ENCODE results near the gene MAGEA8.
"Not testable (repeated sequence)": the region's sequence is repeated elsewhere in the genome, so short reads cannot be mapped to it uniquely, and the experiment has no call there.

MAGEA8 gene

DNA sequence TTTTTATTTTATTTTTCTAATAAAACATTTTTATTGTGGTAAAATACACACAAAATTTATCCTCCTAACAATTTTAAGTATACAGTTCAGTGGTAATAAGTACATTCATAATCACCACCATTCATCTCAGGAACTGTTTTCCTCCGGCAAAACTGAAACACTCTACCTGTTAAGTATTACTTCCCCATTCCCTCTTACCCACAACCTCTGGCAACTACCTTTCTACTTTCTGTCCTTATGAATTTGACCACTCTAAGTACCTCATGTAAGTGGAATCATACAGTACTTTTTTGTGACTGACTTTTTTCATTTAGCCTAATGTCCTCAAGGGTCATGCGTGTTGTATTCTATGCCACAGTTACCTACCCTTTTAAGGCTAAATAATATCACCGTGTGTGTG is 27.3 kb downstream of the MAGEA8 start:
- Histone ChIP-seq H3K36me3 (ENCODE audit: control insufficient read depth in 1 of 2, insufficient read depth in 2 of 2, low read length in 2 of 2) (no peaks in the 10 kb centered on the region), H3K9me3 (ENCODE audit: control insufficient read depth in 1 of 2, low read length in 2 of 2) (no peaks in the 10 kb centered on the region), H3K27ac (ENCODE audit: low read length) (no peak overlapping the region), H3K4me3 (ENCODE audit: low read depth in 1 of 2, low read length in 2 of 2) (no peak overlapping the region), H3K27me3 (ENCODE audit: low read depth, low read length) (no peaks in the 10 kb centered on the region), H3K4me1 (ENCODE audit: control insufficient read depth in 1 of 2, insufficient read depth in 2 of 2, low read length in 2 of 2) (no peaks in the 10 kb centered on the region)

DNA sequence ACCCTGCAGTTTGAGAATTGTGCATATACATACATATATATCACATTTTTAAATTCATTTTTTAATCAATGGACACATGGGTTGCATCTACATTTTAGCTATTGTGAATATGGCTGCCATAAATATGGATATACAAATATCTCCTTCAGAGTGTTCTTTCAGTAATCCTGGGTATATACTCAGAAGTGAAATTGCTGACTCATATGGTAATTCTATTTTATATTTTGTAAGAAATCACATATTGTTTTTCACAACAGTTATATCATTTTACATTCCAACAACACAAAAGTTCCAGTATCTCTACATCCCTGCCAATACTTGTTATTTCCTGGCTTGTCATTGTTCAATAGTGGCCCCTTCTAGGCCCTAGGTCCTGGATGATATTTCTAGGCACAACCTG is 27.7 kb downstream of the MAGEA8 start:
- Histone ChIP-seq H3K36me3 (ENCODE audit: control insufficient read depth in 1 of 2, insufficient read depth in 2 of 2, low read length in 2 of 2) (no peaks in the 10 kb centered on the region), H3K9me3 (ENCODE audit: control insufficient read depth in 1 of 2, low read length in 2 of 2) (no peaks in the 10 kb centered on the region), H3K27me3 (ENCODE audit: low read depth, low read length) (no peaks in the 10 kb centered on the region), H3K4me1 (ENCODE audit: control insufficient read depth in 1 of 2, insufficient read depth in 2 of 2, low read length in 2 of 2) (no peaks in the 10 kb centered on the region), H3K4me3 (ENCODE audit: low read depth in 1 of 2, low read length in 2 of 2) (no peak overlapping the region), H3K27ac (ENCODE audit: low read length) (no peak overlapping the region)

DNA sequence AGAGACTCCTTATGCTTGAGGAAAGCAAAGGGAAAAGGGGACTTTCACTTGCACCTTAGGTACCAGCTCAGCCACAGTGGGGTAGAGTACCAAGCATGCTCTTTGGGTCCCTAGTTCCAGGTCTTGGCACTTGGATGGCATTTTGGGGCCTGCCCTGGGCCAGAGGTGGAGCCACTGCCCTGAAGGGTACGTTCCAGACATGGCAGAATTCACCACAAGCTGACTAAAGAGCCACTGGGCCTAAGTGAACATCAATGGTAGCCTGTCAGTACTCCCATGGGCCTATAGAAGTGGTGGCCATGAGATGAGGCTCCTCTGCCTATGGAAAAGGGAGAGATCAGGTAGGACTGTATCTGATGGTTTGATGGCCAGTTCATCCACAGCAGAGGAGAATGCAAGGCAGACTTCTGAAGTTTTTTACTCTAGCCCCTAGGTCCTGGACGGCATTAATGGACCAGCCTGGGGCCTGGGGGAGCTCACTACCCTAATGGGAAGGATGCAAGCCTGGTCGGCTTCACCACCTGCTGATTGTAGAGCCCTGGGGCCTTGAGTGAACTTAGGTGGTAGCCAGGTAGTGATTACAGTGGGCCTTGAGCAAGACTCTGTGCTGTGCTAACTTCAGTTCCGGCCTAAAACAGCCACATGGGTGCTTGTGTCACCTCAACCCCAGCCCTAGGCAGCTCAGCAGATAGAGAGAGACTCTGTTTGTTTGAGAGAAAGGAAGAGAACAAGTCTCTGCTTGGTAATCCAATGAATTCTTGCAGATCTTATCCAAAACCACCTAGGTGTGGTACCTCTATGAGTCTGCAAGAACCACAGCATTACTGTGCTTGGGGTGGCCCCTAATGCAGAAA is 28.6 kb downstream of the MAGEA8 start:
- H3K36me3 ChIP-seq (ENCODE audit: control insufficient read depth in 1 of 2, insufficient read depth in 2 of 2, low read length in 2 of 2): no peaks in the 10 kb centered on the region
- H3K9me3 ChIP-seq (ENCODE audit: control insufficient read depth in 1 of 2, low read length in 2 of 2): no peaks in the 10 kb centered on the region

DNA sequence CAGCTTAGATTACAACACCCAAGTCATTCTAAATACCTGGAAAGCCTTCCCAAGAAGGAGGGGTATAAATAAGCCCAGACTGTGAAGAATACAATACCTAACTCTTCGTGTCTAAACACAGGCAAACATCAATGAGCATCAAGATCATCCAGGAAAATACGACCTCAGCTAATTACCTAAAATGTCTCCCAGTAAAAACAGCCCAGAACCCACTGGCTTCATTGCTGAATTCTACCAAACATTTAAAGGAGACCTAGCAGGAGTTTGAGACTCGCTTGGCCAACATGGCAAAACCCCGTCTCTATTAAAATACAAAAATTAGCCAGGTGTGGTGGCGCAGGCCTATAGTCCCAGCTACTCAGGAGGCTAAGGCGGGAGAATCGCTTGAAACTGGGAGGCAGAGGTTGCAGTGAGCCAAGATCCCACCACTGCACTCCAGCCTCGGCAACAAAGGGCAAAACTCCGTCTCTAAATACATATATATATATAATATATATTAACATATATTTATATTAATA is 29.3 kb downstream of the MAGEA8 start:
- no peaks in the 10 kb centered on the region for H3K4me1 ChIP-seq (ENCODE audit: control insufficient read depth in 1 of 2, insufficient read depth in 2 of 2, low read length in 2 of 2)
- no peaks in the 10 kb centered on the region for H3K36me3 ChIP-seq (ENCODE audit: control insufficient read depth in 1 of 2, insufficient read depth in 2 of 2, low read length in 2 of 2)
- no peaks in the 10 kb centered on the region for H3K9me3 ChIP-seq (ENCODE audit: control insufficient read depth in 1 of 2, low read length in 2 of 2)

More for the DNA sequence above, 28.6 kb downstream of the MAGEA8 start:
- Histone ChIP-seq H3K4me1 (ENCODE audit: control insufficient read depth in 1 of 2, insufficient read depth in 2 of 2, low read length in 2 of 2) (no peaks in the 10 kb centered on the region), H3K27me3 (ENCODE audit: low read depth, low read length) (no peaks in the 10 kb centered on the region), H3K4me3 (ENCODE audit: low read depth in 1 of 2, low read length in 2 of 2) (no peak overlapping the region), H3K27ac (ENCODE audit: low read length) (no peak overlapping the region)

DNA sequence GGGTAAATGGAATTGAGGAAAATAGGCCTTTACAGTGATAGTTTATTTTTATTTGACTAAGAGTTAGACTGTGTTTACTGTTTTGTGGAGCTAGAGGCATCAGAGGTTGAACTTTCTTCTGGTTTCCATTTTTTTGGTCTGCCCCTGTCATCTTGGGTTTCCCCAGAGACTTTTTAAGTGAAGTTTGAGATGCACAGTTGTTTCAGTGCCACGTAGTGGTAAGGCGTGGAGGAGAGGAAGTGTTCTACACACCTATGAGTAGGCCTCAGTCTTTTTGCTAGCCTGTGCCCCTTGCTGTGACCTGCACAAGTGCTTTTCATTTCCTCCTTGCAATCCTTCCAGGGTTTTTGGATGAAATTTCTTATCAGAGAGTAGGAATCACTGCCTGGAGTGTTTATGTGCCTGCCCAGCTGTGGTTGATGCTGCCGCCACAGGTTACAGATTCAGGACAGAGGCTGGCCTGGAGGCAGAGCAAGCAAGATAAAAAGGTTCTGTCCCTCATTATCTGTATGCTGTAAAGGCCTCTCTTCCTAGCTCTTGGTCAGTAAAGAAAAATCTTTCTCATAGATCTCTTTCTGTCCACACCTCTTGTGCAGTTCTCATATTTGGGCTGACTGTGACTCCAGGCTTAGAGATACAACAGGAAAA is 35.9 kb downstream of the MAGEA8 start:
- no peaks in the 10 kb centered on the region for H3K4me1 ChIP-seq (ENCODE audit: control insufficient read depth in 1 of 2, insufficient read depth in 2 of 2, low read length in 2 of 2)
- no peaks in the 10 kb centered on the region for H3K9me3 ChIP-seq (ENCODE audit: control insufficient read depth in 1 of 2, low read length in 2 of 2)
- no peaks in the 10 kb centered on the region for H3K27me3 ChIP-seq (ENCODE audit: low read depth, low read length)
- no peak overlapping the region for H3K4me3 ChIP-seq (ENCODE audit: low read depth in 1 of 2, low read length in 2 of 2)
- H3K36me3 ChIP-seq (ENCODE audit: control insufficient read depth in 1 of 2, insufficient read depth in 2 of 2, low read length in 2 of 2): no peaks in the 10 kb centered on the region
- H3K27ac ChIP-seq (ENCODE audit: low read length): no peak overlapping the region

More for the DNA sequence above, 29.3 kb downstream of the MAGEA8 start:
- Histone ChIP-seq H3K4me3 (ENCODE audit: low read depth in 1 of 2, low read length in 2 of 2) (no peak overlapping the region), H3K27ac (ENCODE audit: low read length) (no peak overlapping the region), H3K27me3 (ENCODE audit: low read depth, low read length) (no peaks in the 10 kb centered on the region)

DNA sequence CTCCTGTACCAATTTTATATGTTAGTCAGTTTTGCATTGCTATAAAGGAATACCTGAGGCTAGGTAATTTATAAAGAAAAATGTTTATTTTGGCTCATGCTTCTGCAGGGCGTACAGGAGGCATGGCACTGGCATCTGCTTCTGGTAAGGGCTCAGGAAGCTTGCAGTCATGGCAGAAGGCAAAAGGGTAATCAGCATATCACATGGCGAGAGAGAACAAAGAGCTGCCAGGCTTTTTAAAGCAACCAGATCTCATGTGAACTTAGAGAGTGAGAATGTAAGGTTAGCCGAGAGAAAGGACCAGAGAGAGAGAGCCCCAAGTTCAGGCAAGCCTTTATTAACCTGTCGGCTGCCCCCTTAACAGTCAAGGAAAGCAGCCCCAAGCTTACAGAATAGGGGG is 42.9 kb downstream of the MAGEA8 start:
- H3K27ac ChIP-seq (ENCODE audit: low read length); H3K4me1 ChIP-seq (ENCODE audit: control insufficient read depth in 1 of 2, insufficient read depth in 2 of 2, low read length in 2 of 2); H3K4me3 ChIP-seq (ENCODE audit: low read depth in 1 of 2, low read length in 2 of 2); H3K36me3 ChIP-seq (ENCODE audit: control insufficient read depth in 1 of 2, insufficient read depth in 2 of 2, low read length in 2 of 2); H3K9me3 ChIP-seq (ENCODE audit: control insufficient read depth in 1 of 2, low read length in 2 of 2); H3K27me3 ChIP-seq (ENCODE audit: low read depth, low read length): not testable (repeated sequence)

DNA sequence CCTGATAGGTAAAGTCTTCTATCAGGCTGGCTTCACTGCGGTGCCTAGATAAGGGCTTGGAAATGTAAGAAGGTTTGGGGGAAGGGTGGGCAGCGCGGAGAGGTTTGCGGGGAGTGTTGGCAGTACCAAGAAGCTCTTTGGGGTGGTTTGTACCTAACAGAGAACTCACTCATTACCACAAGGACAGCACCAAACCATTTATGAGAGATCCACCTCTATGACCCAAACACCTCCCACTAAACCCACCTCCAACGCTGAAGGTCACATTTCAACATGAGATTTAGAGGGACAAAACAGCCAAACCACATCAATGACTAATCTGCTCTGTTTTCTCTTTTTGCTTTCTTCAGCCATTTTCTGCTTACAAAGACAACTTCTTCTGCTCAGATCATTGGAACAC is 43.5 kb downstream of the MAGEA8 start:
- H3K4me3 ChIP-seq (ENCODE audit: low read depth in 1 of 2, low read length in 2 of 2); H3K27me3 ChIP-seq (ENCODE audit: low read depth, low read length); H3K27ac ChIP-seq (ENCODE audit: low read length); H3K36me3 ChIP-seq (ENCODE audit: control insufficient read depth in 1 of 2, insufficient read depth in 2 of 2, low read length in 2 of 2); H3K9me3 ChIP-seq (ENCODE audit: control insufficient read depth in 1 of 2, low read length in 2 of 2); H3K4me1 ChIP-seq (ENCODE audit: control insufficient read depth in 1 of 2, insufficient read depth in 2 of 2, low read length in 2 of 2): not testable (repeated sequence)

DNA sequence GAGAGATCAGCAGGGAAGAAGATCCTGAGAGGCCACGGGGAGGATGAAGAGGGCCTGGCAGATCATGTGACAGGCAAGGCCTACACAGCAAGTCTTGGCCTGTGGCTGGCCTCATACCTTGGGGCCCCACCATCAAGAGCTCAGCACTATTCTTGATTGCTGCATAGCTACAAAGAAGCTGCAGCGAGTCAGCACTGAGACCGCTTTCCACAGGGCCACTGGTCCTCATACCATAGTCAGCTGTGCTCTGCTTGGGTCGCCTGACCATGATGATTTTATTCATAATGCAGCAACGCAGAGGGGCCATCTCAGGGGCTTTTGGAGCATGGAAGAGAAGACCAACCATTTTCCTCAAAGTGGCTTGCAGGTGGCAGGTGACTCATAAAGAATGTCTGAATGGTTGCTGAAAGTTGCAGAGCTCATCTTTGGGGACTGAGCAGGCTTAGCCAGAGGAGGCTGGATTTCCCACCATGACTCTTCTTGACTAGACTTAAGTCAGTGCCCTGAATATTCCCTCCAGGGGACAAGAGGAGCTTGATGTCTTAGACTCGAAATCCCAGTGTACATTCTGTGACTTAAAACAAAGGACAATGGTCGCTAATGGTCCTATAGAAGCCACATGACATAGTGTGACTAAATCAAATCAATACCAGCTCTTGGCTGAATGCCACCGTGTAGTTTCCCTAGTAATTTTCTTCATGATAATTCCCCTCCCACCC is 46.4 kb downstream of the MAGEA8 start:
- not testable (repeated sequence) for H3K27me3 ChIP-seq (ENCODE audit: low read depth, low read length); H3K36me3 ChIP-seq (ENCODE audit: control insufficient read depth in 1 of 2, insufficient read depth in 2 of 2, low read length in 2 of 2); H3K27ac ChIP-seq (ENCODE audit: low read length)

DNA sequence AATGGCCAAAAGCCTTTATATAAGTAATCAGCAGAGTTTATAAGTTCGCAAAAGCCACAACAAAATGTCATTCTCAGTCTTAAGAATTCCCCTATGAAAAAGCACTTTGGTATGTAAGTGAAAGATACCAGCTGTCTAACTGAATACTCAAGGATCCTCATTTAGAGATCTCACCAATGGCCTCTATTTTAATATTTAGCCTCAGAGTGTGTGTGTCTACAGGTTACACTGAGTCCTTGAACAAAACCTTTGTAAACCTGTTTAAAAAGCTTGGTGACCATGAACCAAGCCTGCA is 46.9 kb downstream of the MAGEA8 start:
- H3K27me3 ChIP-seq (ENCODE audit: low read depth, low read length): not testable (repeated sequence)

More for the DNA sequence above, 46.4 kb downstream of the MAGEA8 start:
- not testable (repeated sequence) for H3K4me1 ChIP-seq (ENCODE audit: control insufficient read depth in 1 of 2, insufficient read depth in 2 of 2, low read length in 2 of 2); H3K4me3 ChIP-seq (ENCODE audit: low read depth in 1 of 2, low read length in 2 of 2); H3K9me3 ChIP-seq (ENCODE audit: control insufficient read depth in 1 of 2, low read length in 2 of 2)

DNA sequence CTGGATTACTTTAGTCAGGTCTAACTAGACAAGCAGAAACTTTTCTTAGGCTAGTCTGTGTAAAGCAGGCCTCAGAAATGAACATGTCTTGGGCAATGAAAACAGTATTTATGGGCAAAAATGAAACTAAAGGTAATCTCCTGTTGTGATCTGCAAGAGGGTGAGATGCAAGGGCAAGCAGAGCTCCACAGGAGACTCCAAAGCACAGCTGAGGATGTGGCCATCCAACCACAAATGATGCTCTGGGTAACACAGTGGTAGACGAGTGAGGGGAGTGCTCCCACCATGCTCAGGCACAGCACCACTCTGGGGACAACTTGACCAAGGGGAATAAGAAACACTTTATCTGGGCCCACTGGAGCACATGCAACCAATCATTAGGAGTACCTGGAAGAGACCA is 47.7 kb downstream of the MAGEA8 start:
- not testable (repeated sequence) for H3K27ac ChIP-seq (ENCODE audit: low read length); H3K27me3 ChIP-seq (ENCODE audit: low read depth, low read length); H3K4me1 ChIP-seq (ENCODE audit: control insufficient read depth in 1 of 2, insufficient read depth in 2 of 2, low read length in 2 of 2); H3K9me3 ChIP-seq (ENCODE audit: control insufficient read depth in 1 of 2, low read length in 2 of 2); H3K36me3 ChIP-seq (ENCODE audit: control insufficient read depth in 1 of 2, insufficient read depth in 2 of 2, low read length in 2 of 2); H3K4me3 ChIP-seq (ENCODE audit: low read depth in 1 of 2, low read length in 2 of 2)

More for the DNA sequence above, 46.9 kb downstream of the MAGEA8 start:
- not testable (repeated sequence) for H3K4me1 ChIP-seq (ENCODE audit: control insufficient read depth in 1 of 2, insufficient read depth in 2 of 2, low read length in 2 of 2); H3K36me3 ChIP-seq (ENCODE audit: control insufficient read depth in 1 of 2, insufficient read depth in 2 of 2, low read length in 2 of 2); H3K9me3 ChIP-seq (ENCODE audit: control insufficient read depth in 1 of 2, low read length in 2 of 2); H3K27ac ChIP-seq (ENCODE audit: low read length); H3K4me3 ChIP-seq (ENCODE audit: low read depth in 1 of 2, low read length in 2 of 2)

DNA sequence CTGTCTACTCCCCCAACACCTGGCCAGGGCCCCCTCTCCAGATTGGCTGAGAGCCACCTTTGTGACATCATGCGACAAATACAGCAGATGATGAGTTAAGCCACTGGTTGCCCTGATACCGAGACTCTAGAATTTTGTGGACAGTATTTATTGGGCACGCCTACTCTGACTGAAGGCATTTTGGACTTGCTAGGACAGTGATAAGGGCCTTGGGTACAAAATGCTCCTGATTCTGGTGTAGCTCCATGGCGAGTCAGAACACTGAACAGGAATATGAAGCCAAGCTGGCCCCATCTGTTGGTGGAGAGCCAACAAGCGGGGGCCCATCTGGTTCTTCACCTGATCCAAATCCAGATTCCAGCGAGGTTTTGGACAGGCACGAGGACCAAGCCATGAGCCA is 48.4 kb downstream of the MAGEA8 start, which contains the start of gene HSFX4:
HSFX4 (plus strand) TSS at position 174 of the 400 bp plus-strand sequence; CDS start at position 246, 72 bp downstream.
- H3K27me3 ChIP-seq (ENCODE audit: low read depth, low read length); H3K27ac ChIP-seq (ENCODE audit: low read length); H3K4me3 ChIP-seq (ENCODE audit: low read depth in 1 of 2, low read length in 2 of 2); H3K4me1 ChIP-seq (ENCODE audit: control insufficient read depth in 1 of 2, insufficient read depth in 2 of 2, low read length in 2 of 2); H3K36me3 ChIP-seq (ENCODE audit: control insufficient read depth in 1 of 2, insufficient read depth in 2 of 2, low read length in 2 of 2); H3K9me3 ChIP-seq (ENCODE audit: control insufficient read depth in 1 of 2, low read length in 2 of 2): not testable (repeated sequence)

Measured in muscle layer of duodenum (tissue), 2 donors.